WTC11 (cell line): ENCODE data around the gene GPRIN2. TPM values are rescaled to one million over a fixed set of nuclear protein-coding genes. Genes with fewer than 3 reads are reported as not detected.

Source experiments
- ATAC-seq: fragments of 200-7000 bp; cut with Tn5 transposase; 2 replicates; pipeline ENCODE4 v1.10.0; 2021; ENCODE audit warnings: mild to moderate bottlenecking, moderate library complexity
- CTCF ChIA-PET: fragments of 300-600 bp; sonication (Branson Sonifier 250); formaldehyde crosslinking; loops from one replicate; lab custom pipeline; 2021; ENCODE audit warnings: antibody characterized with exemption; lab: Charles Lee
- POLR2A ChIA-PET: fragments of 350-600 bp; sonication (Branson Sonifier 250); formaldehyde crosslinking; loops from one replicate; lab custom pipeline; 2021; ENCODE audit warnings: antibody characterized with exemption; lab: Charles Lee
- DNase-seq: peaks from one replicate; pipeline ENCODE4 v3.0.0; 2021; ENCODE audit warnings: low spot score
- H3K27ac Mint-ChIP-seq: 2 replicates; pipeline ENCODE4 v1.8.0; 2021; ENCODE audit warnings: mixed read lengths
- H3K27me3 Mint-ChIP-seq: 2 replicates; pipeline ENCODE4 v1.8.0; 2021; ENCODE audit warnings: low read depth, mild to moderate bottlenecking, moderate library complexity, mixed read lengths
- H3K36me3 Mint-ChIP-seq: 2 replicates; pipeline ENCODE4 v1.8.0; 2021; ENCODE audit warnings: mixed read lengths
- H3K4me1 Mint-ChIP-seq: 2 replicates; pipeline ENCODE4 v1.8.0; 2022; ENCODE audit warnings: mixed read lengths
- H3K4me3 Mint-ChIP-seq: 2 replicates; pipeline ENCODE4 v1.8.0; 2021; ENCODE audit warnings: mild to moderate bottlenecking, moderate library complexity, mixed read lengths
- H3K9me3 Mint-ChIP-seq: 2 replicates; pipeline ENCODE4 v1.8.0; 2021; ENCODE audit warnings: mixed read lengths
- ATF1 ChIP-seq: sonication (generic); formaldehyde crosslinking; IDR thresholded peaks from 2 replicates; pipeline ENCODE4 v1.8.1; 2023; ENCODE audit warnings: mild to moderate bottlenecking, moderate library complexity, missing genetic modification reagents
- CBFB ChIP-seq: sonication (generic); formaldehyde crosslinking; IDR thresholded peaks from 2 replicates; pipeline ENCODE4 v1.8.1; 2022; ENCODE audit warnings: mild to moderate bottlenecking, low read depth, missing genetic modification reagents
- CTCF ChIP-seq: fragments of 200-600 bp; IDR thresholded peaks from 2 replicates; pipeline ENCODE4 v1.8.0; 2022; ENCODE audit warnings: antibody characterized with exemption
- E2F4 ChIP-seq: sonication (generic); formaldehyde crosslinking; IDR thresholded peaks from 2 replicates; pipeline ENCODE4 v1.8.1; 2022; ENCODE audit warnings: low read depth, mild to moderate bottlenecking, moderate library complexity, missing genetic modification reagents, borderline replicate concordance
- JAZF1 ChIP-seq: fragments of 250-450 bp; sonication (Bioruptor Pico); IDR thresholded peaks from 2 replicates; pipeline ENCODE4 v1.9.0; 2021; ENCODE audit warnings: moderate library complexity, mild to moderate bottlenecking, inconsistent platforms
- JUN ChIP-seq: sonication (generic); formaldehyde crosslinking; IDR thresholded peaks from 2 replicates; pipeline ENCODE4 v1.8.0; 2023; ENCODE audit warnings: mild to moderate bottlenecking, missing genetic modification reagents
- MXD4 ChIP-seq: fragments of 250-450 bp; sonication (Bioruptor Pico); IDR thresholded peaks from 2 replicates; pipeline ENCODE4 v1.8.0; 2021; ENCODE audit warnings: mild to moderate bottlenecking, moderate library complexity, borderline replicate concordance
- NFYB ChIP-seq: sonication (generic); formaldehyde crosslinking; conservative IDR thresholded peaks from 2 replicates; pipeline ENCODE4 v1.8.0; 2022; ENCODE audit warnings: low read depth, missing genetic modification reagents
- OVOL2 ChIP-seq: fragments of 250-450 bp; sonication (Bioruptor Pico); IDR thresholded peaks from 2 replicates; pipeline ENCODE4 v1.9.0; 2021; ENCODE audit warnings: mild to moderate bottlenecking, borderline replicate concordance
- STAT6 ChIP-seq: sonication (generic); formaldehyde crosslinking; conservative IDR thresholded peaks from 2 replicates; pipeline ENCODE4 v1.8.1; 2023; ENCODE audit warnings: mild to moderate bottlenecking, low read depth, missing genetic modification reagents, moderate library complexity
- ZNF138 ChIP-seq: sonication (generic); formaldehyde crosslinking; conservative IDR thresholded peaks from 2 replicates; pipeline ENCODE4 v1.8.1; 2022; ENCODE audit warnings: mild to moderate bottlenecking, moderate library complexity, missing genetic modification reagents
- ZNF263 ChIP-seq: sonication (generic); formaldehyde crosslinking; IDR thresholded peaks from 2 replicates; pipeline ENCODE4 v1.8.1; 2022; ENCODE audit warnings: low read depth, mild to moderate bottlenecking, moderate library complexity, missing genetic modification reagents
- ZNF317 ChIP-seq: sonication (generic); formaldehyde crosslinking; IDR thresholded peaks from 2 replicates; pipeline ENCODE4 v1.8.1; 2023; ENCODE audit warnings: low read depth, mild to moderate bottlenecking, moderate library complexity, missing genetic modification reagents, borderline replicate concordance
- ZNF423 ChIP-seq: fragments of 250-450 bp; sonication (Bioruptor Pico); IDR thresholded peaks from 2 replicates; pipeline ENCODE4 v2.1.2; 2022; ENCODE audit warnings: mild to moderate bottlenecking, moderate library complexity
- total RNA-seq: library from RNA; stranded (reverse); gene quantifications from 3 replicates; pipeline ENCODE4 v1.2.3, GENCODE V29; 2021
- TF ChIP-seq, protein P1 (sequence below): sonication (generic); formaldehyde crosslinking; IDR thresholded peaks from 2 replicates; pipeline ENCODE4 v1.8.1; 2023; ENCODE audit warnings: mild to moderate bottlenecking, missing genetic modification reagents
- TF ChIP-seq, protein P2 (sequence below): sonication (generic); formaldehyde crosslinking; IDR thresholded peaks from 2 replicates; pipeline ENCODE4 v1.8.0; 2023; ENCODE audit warnings: mild to moderate bottlenecking, missing genetic modification reagents
- TF ChIP-seq, protein P3 (sequence below): sonication (generic); formaldehyde crosslinking; IDR thresholded peaks from 2 replicates; pipeline ENCODE4 v1.8.0; 2022; ENCODE audit warnings: missing genetic modification reagents
- TF ChIP-seq, protein P4 (sequence below): sonication (generic); formaldehyde crosslinking; IDR thresholded peaks from 2 replicates; pipeline ENCODE4 v1.8.0; 2022; ENCODE audit warnings: mild to moderate bottlenecking, missing genetic modification reagents

The GPRIN2 gene
- total RNA-seq, 1 experiment from 2014 or later = 17.5 TPM

DNA sequence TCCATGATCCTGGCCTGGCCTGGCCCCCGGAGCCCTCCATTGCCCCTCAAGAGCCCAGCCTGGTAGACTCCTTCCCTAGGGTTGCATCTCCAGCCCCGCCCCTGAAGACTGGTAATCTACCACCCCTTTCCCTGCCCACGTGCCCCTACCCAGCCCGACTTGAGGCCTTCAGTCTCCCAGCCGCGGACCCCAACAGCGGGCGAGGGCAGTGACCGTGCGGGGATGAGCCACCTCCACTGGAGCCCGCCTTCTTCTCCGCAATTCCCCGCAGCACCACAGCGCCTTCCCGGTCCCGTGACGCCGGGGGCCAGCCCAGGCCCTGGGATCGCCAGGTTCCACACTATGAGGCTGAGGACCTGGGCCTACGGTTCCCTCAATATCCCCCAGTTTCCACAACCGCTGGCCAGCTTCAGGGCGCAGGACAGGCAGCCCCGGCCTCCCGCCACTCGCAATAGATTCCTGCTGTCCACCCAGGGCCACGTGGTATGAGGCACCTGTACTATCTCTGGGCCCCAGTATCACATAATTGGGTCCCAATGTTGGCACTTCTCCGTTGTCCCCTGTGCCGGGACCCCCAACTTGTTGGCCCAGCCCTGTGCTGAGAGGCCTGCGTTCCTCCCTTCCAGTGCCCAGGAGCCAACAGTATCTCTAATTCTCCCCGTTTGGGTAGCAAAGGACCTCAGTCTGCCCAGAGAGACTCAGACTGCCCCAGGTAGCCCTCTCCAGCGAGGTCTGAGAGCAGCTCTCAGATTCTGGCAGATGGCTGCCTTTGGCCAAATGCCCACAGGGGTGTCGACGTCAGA, 1.1 kb upstream of the GPRIN2 start:
- Mint-ChIP-seq H3K36me3 (no peaks in the 10 kb centered on the region), H3K27ac (no peak overlapping the region), H3K27me3 (no peaks in the 10 kb centered on the region; the same call in none of the 2 replicates), H3K9me3 (no peaks in the 10 kb centered on the region), H3K4me1 (peaks cover 9% of the 10 kb centered on the region), H3K4me3 (peak overlapping the region; percentile 84)
- ChIA-PET CTCF (interaction anchor here (0.6 to 3.3 kb wide), 6 partner anchors 9 to 1219 kb away, joined by 3 to 40 read pairs (median 4); no protein-coding TSS in a partner anchor), POLR2A (interaction anchor here (1.2 kb wide), 1 partner anchor 12 kb away, joined by 5 read pairs; no protein-coding TSS in a partner anchor)
- DNase-seq (peak; percentile 65), ATAC-seq (peak; percentile 11)
- TF ChIP-seq CBFB (CRISPR knock-in tag) (0 out of 2 replicates have a peak, but pooled peaks have one; percentile 29), ZNF263 (CRISPR knock-in tag) (no peak; the same call in 1 of the 2 replicates), ATF1 (CRISPR knock-in tag) (no peak), E2F4 (CRISPR knock-in tag) (no peak), JAZF1 (CRISPR knock-in tag) (no peak), JUN (CRISPR knock-in tag) (no peak), OVOL2 (CRISPR knock-in tag) (no peak), ZNF317 (CRISPR knock-in tag) (no peak), CTCF (no peak), ZNF138 (CRISPR knock-in tag) (no peak), ZNF423 (CRISPR knock-in tag) (no peak), STAT6 (CRISPR knock-in tag) (no peak), MXD4 (no peak), NFYB (CRISPR knock-in tag) (no peak)
- TF ChIP-seq, protein P1, sequence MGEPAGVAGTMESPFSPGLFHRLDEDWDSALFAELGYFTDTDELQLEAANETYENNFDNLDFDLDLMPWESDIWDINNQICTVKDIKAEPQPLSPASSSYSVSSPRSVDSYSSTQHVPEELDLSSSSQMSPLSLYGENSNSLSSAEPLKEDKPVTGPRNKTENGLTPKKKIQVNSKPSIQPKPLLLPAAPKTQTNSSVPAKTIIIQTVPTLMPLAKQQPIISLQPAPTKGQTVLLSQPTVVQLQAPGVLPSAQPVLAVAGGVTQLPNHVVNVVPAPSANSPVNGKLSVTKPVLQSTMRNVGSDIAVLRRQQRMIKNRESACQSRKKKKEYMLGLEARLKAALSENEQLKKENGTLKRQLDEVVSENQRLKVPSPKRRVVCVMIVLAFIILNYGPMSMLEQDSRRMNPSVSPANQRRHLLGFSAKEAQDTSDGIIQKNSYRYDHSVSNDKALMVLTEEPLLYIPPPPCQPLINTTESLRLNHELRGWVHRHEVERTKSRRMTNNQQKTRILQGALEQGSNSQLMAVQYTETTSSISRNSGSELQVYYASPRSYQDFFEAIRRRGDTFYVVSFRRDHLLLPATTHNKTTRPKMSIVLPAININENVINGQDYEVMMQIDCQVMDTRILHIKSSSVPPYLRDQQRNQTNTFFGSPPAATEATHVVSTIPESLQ (CRISPR knock-in tag) = no peak
- TF ChIP-seq, protein P2, sequence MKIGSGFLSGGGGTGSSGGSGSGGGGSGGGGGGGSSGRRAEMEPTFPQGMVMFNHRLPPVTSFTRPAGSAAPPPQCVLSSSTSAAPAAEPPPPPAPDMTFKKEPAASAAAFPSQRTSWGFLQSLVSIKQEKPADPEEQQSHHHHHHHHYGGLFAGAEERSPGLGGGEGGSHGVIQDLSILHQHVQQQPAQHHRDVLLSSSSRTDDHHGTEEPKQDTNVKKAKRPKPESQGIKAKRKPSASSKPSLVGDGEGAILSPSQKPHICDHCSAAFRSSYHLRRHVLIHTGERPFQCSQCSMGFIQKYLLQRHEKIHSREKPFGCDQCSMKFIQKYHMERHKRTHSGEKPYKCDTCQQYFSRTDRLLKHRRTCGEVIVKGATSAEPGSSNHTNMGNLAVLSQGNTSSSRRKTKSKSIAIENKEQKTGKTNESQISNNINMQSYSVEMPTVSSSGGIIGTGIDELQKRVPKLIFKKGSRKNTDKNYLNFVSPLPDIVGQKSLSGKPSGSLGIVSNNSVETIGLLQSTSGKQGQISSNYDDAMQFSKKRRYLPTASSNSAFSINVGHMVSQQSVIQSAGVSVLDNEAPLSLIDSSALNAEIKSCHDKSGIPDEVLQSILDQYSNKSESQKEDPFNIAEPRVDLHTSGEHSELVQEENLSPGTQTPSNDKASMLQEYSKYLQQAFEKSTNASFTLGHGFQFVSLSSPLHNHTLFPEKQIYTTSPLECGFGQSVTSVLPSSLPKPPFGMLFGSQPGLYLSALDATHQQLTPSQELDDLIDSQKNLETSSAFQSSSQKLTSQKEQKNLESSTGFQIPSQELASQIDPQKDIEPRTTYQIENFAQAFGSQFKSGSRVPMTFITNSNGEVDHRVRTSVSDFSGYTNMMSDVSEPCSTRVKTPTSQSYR (CRISPR knock-in tag) = peak; percentile 26; the same call in 1 of the 2 replicates
- TF ChIP-seq, protein P3, sequence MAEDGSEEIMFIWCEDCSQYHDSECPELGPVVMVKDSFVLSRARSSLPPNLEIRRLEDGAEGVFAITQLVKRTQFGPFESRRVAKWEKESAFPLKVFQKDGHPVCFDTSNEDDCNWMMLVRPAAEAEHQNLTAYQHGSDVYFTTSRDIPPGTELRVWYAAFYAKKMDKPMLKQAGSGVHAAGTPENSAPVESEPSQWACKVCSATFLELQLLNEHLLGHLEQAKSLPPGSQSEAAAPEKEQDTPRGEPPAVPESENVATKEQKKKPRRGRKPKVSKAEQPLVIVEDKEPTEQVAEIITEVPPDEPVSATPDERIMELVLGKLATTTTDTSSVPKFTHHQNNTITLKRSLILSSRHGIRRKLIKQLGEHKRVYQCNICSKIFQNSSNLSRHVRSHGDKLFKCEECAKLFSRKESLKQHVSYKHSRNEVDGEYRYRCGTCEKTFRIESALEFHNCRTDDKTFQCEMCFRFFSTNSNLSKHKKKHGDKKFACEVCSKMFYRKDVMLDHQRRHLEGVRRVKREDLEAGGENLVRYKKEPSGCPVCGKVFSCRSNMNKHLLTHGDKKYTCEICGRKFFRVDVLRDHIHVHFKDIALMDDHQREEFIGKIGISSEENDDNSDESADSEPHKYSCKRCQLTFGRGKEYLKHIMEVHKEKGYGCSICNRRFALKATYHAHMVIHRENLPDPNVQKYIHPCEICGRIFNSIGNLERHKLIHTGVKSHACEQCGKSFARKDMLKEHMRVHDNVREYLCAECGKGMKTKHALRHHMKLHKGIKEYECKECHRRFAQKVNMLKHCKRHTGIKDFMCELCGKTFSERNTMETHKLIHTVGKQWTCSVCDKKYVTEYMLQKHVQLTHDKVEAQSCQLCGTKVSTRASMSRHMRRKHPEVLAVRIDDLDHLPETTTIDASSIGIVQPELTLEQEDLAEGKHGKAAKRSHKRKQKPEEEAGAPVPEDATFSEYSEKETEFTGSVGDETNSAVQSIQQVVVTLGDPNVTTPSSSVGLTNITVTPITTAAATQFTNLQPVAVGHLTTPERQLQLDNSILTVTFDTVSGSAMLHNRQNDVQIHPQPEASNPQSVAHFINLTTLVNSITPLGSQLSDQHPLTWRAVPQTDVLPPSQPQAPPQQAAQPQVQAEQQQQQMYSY (CRISPR knock-in tag) = peak; percentile 81
- TF ChIP-seq, protein P4, sequence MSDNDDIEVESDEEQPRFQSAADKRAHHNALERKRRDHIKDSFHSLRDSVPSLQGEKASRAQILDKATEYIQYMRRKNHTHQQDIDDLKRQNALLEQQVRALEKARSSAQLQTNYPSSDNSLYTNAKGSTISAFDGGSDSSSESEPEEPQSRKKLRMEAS (CRISPR knock-in tag) = peak; percentile 72
